DMS53 treated with DMSO at 0.1 percent for 48 hours (cell line): ENCODE results near the gene AP3S1.
"Not testable (repeated sequence)": the region's sequence is repeated elsewhere in the genome, so short reads cannot be mapped to it uniquely, and the experiment has no call there.

ENCODE experiments used
- DNase-seq: peaks from one replicate; lab custom pipeline; 2025; ENCODE audit not compliant: unreplicated experiment; lab: John Stamatoyannopoulos, UW

AP3S1 gene

DNA sequence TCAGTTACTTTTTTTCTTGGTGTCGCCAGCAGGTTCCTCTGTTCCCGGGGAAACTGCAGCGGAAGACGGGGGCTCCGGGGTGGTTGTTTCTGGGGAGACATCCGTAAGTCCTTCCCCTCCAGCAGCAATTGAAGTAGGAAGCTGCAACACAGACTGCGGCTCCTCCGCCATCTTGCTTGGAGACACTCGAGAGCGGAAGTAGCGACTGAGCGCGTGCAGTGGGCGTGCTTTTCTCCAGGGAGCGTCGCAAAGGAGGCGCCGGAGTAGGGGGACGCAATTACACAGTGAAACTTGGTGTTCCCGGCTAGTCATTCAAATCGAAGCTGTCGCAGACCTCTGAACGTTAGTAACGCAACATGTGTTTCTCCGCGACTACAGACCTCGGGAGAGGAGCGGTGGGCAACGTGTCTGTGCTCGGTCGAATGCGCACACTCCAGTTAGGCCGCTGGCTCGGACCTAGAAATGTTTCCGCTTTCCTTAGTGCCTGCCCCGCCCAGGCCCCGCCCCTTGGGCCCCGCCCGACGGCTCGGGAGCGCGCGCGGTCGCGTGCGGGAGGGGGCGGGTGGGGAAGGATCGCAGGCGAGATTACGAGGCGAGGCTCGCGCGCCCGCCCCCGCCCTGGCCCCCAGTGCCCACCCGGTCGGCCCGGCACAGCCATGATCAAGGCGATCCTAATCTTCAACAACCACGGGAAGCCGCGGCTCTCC lies at the start of gene AP3S1, which contains the start of gene ATG12:
Gene AP3S1 (plus strand): TSS at position 554 of the 707 bp plus-strand sequence. CDS start 103 bp downstream, at position 657.
Gene ATG12 (minus strand): TSS at position 184 of the 707 bp plus-strand sequence. CDS start 13 bp downstream, at position 171.
- DNase-seq: peak; percentile 89

DNA sequence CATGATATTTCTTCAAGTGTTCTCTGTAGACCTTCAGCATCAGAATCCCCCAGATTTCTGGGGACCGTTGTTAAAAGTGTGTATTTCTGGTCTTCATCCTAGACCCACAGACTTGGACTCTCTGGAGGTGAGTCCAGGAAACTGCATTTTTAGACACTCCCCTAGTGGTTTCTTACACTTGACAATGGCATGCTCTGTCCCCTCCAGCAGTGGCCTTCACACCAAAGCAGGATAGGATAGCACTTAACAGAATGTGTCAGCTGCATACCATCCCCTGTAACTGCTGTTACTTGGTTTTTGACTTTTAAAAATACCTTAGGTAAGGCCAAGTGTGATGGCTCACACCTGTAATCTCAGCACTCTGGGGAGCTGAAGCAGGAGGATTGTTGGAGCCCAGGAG lies 46.0 kb upstream of the AP3S1 start:
- DNase-seq: no peak

DNA sequence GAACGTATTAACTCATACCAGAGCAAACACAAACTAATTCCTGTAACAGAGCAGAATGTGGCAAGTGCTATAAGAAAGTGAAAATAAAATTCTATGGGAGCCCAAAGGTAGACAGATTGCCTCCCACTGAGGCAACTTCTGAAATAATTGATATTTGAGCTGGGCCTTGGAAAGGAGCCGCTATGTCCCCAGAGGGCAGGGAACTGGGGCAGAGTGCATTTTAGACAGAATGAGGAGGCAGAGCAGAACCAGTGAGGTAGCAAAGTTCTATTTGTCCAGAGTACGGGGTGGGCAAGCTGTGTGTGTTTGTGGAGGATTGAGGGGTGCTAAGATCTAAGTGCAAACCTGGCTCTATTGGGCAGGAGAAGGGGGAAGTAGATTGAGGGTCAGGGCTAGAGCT lies 45.1 kb upstream of the AP3S1 start:
- no peak for DNase-seq

DNA sequence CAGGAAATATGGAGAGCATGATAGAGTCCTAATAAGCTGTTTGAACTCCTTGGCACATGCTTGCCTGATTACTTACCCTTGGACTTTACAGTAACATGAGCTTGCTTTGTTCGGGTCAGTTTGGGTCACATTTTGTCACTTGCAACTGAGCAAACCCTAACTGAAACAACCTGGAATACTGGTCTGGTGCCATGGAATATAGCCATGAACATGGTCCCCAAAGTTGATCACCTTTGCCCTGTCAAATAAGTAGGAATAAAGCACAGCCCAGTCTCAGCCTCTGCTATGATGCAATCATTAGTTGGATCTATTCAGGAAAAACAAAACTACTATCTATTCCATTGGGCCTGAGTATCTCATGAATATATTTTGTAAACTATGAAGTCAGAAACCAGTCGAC lies 43.5 kb upstream of the AP3S1 start:
- DNase-seq: no peak

DNA sequence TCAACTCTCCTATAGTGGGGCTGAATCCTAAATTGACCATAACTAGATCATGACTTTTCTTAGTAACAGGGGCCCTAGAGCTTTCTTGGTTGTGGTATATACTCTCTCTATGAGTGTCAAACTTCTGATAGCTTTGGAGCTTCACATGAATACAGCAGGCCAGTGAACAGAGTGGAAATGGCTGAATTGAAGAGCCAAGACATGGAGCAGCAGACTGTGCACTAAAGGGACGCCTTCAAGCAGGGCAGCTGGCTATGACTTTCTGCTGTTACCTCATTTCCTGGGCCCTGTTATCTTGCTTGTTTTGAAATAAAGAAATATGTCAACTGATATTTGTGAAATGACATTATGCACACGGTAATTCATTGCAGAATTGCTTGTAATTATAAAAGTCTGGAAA lies 41.6 kb upstream of the AP3S1 start:
- no peak for DNase-seq

DNA sequence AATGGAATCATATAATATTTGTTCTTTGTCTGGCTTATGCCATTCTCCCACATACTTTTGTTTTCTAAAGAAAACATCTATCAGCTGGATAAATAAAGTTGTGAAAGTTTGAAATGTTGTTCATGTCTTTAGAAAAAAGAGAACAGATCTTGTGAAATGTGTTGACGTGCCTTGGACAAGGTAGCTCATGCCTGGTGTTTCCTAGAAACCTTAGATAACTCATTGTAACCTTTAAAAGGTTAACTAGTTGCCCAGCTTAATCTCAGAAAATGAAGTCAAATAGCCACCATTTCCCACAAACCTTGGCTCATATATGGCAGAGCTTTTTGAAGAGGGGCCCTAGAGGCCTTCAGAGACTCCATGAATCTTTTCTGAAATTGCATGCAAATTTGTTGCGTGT lies 40.6 kb upstream of the AP3S1 start:
- no peak for DNase-seq

DNA sequence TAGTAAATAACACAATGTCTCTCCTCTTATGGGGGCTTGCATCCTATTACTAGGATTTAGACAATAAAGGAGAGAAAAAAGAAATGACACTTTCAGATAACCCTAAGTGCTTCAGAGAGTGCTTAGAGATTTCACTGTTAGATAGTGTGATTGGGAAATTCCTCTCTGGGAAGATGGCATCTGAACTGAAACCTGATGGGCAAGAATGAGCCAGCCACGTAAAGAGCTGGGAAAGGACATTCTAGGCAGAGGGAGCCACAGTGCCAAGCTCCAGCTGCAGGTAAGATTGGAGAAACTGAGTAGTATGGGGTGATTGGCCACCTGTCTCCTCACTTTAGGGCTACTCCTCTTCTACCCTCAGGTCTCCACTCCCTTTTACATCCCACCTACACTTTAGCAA lies 39.8 kb upstream of the AP3S1 start:
- no peak for DNase-seq

DNA sequence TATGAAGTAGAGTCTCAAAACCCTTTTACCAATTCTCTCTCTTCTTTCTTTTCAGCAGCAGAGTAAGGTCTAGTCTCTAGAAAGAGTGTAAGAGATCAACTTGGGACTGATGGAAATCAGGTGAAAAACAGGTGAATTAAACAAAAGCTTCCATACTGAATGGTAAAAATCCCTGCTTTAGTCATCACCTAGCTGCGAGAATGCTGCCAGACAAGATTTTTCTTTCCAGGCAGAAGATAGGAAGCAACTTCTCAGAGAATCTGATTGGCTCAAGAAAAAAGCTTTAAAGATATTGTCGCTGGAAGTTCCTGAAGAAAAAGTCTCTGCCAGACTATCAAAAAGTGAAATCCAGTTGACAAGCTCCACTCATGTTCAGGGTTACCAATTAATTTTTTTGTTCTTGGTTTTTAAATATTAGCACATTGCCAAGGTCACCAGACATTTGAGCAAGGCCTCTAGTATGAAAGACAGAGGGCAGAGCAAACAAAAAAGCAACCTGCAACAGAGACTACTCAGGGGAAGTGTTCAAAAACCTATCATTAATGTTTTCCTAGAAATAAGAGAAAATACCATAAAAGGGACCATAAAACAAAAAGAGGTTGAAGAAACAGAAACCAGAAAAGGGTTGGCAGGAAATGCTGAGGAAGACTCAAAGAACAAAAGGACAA lies 34.6 kb upstream of the AP3S1 start:
- no peak for DNase-seq

DNA sequence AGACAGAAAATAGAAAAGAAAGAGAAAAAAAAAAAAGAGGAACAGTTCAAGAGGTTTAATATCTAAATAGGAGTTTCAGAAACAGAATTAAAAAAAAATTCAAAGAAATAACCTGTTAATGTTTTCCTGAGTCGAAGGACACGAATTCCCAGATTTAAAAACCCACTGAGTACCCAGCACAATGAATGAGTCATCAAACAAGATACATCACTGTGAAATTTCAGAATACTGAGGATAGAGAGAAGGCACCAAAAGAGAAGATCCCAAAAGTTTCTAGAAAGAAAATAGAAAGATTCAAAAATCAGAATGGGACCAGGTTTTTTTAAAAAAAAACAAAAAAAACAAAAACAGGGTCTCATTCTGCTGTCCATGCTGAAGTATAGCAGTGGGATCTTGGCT lies 34.1 kb upstream of the AP3S1 start:
- DNase-seq: no peak

DNA sequence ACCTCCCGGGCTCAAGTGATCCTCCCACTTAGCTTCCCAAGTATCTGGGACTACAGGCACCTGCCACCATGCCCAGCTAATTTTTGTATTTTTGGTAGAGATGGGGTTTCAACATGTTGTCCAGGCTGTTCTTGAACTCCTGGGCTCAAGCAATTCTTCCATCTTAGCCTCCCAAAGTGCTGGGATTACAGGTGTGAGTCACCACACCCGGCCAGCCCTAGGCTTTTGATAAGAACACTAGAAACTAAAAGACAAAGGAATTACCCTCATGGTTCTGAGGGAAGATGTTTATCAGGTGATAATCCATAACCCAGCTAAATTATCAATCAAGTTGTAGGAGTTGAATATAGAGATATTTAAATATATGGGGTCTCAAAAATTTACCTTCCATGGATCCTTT lies 33.7 kb upstream of the AP3S1 start:
- not testable (repeated sequence) for DNase-seq

DNA sequence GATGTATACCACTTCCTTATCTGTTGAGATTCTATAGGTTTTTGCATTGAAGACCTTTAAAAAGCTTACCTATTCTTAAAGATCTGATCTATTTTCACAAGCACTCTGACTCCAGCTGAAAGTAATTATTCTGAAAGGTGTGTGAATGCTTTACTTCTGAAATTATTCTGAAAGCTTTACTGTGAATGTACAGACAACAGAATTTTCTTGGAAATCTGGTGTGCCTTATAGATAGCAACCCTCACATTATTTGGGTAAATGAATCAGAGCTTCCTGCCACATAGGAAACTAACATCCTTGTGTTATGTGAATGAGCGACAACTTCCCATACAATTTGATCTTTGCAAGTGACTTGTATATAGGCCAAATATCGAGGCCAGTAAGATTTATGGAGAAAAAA lies 31.8 kb upstream of the AP3S1 start:
- no peak for DNase-seq

DNA sequence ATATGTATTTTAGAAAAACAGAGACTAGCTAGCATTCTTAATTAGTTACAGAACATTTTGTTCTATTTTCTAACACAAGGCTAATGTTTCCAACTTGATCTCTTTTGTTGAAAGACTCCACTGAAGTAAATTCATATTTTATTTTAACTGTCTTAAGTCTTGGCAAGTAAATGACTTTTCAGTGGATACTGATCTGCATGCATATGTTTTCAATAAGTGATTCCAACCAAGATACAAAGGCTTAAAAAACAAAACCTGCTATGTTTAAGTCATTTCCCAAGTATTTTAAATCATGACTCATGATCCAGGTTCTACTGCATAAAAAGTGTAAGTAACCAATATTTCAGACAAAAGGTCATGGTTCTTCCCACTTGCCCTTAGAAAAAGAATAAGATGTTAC lies 31.0 kb upstream of the AP3S1 start:
- DNase-seq: no peak

DNA sequence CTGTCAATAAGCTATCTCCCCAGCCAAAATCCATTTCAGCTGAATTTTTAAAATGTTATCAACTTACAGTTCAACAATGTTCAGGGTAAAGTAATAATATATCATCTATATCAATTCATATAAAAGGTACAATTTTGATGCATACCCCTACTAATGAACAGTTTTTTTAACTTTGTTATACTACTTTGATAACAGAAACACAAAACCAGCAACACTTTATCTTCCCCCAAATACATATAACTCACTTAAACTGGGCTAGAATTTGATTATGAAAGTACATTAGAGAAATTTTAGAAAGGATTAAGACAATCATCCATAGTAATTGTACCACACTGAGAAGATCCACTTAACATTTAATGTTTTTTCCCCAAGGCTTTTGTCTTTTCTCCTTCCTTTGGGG lies 30.3 kb upstream of the AP3S1 start:
- no peak for DNase-seq

DNA sequence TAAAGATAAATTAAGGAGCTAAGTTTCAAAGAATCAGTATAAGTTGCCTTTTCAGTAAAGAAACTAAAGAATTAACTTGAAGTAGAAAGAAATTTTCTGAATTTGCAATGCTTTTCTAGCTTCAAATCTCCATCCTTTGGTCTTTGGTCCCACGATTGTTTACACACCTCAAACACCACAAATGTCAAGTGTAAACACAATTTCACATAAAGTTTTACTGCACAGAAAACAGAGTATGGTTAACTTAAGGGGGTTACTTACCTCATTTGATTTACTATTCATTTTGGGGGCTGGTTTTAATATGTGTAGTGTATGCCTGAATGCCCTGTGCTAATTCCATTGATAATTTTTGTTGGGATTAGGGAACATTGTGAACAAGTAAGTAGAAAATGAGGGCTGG lies 29.4 kb upstream of the AP3S1 start:
- DNase-seq: no peak

DNA sequence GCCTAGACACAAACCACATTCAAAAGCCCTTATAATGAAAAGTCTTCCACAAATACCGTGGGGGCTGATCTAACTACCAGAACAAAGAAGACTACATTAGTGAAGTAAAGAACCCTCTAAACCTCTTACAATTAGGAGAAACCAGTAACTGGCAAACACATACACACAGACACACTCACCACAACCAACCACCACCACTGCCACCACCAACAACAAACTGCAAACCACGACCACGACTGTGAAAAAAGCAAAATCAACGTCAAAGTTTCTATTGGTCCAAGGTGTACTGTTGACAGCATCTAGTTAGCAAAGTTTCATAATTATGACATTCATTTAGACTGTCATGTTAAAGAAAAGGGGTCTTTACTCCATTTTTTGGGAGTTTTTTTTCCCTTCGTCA lies 28.0 kb upstream of the AP3S1 start:
- no peak for DNase-seq

DNA sequence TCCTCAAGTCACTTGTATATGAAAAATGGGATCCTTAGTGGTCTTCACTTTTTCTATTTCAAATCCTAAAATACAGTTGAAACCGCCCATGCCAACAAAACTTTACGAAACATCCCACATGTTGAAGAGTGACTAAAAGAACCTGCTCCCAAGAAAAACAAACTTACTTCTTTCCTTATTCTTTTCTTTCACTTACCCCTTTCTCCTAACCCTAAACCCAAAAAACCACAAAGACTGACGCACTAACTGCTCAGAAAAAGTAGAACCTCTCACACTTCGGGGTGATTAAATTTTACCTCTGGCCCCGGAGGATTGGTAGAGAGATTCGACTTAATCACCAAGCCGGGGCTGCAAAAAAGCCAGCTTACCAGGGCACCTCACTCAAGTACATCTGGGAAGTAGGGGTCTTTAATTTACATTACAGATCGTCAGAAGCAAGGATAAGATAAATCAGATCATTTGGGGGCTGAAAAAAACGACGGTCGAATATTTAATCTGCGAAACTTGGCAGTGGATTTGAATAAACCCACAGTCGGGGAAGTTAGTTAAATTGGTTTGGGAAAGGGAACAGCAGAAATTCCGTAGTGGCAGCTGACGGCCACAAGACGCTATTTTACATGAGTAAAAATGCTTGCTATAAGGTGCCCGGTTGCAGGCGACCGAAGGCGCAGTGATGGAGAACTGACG lies 26.6 kb upstream of the AP3S1 start:
- DNase-seq: no peak

DNA sequence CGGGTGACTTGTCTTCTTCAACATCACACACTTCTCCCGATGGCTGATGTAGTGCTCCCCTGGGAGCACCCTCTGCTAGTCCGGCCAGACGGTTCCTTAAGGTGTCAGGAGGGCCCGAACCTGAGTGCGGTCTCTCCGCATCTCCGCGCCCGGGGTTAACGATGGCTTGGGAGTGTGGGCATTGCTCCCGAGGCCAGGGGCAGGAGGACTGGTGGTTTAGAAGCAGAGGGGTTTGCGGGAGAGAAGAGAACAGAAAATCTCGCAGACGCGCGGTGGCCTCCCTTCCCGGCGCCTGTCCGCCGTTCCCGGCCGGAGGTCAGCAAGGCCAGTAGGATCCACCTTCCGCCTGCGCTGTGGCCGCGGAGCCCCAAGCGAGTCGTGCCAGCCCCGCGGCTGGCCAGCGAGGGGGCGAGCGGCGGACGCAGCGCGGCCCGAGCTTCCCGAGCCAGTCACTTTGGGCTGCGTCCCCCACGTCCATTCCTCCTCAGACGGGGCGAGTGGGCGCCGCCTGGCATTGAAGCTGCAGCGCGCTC lies 26.0 kb upstream of the AP3S1 start:
- DNase-seq: no peak

DNA sequence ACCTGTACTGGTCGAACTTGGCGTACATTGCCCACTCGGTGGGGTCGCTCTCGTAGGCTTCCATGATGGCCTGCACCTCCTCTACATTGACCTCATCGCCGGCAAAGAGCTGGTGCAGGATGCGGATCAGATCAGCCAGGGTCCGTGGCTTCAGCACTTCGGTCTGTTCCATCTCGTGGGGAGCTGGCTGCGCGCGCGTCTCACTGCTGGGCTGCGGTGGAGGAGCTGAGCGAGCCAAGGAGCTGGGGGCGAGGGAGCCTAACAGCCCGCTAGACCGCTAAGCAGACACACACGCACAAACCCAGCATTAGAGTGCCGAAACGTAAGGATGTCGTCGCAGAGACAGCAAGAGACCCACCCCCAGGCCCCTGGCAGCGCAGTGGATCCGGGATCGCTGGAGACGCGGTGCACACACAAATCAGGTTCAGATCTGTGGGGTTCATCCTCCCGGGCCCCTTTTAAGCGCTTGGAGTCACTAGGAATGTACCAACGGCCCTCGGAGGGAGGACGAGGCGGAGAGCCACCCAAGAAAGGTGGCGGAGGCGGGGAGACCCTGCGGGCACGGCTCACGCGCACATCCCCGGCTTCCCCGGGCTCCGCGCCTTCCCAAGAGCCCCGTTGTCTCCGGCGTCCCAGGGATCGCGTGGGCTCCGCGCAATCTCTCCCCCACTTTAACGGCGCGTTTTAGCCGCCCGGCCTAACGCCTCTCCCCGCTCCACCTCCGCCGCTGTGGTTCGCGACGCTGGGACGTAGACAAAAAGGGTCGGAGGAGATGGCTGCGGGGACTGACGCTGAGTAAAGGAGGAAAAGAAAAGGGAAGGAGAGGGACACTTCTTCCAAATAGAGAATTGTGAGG lies 25.3 kb upstream of the AP3S1 start, which contains the start of gene CDO1:
Gene CDO1 (minus strand): TSS at position 434 of the 856 bp plus-strand sequence. CDS start 262 bp downstream, at position 172.
- DNase-seq: no peak

DNA sequence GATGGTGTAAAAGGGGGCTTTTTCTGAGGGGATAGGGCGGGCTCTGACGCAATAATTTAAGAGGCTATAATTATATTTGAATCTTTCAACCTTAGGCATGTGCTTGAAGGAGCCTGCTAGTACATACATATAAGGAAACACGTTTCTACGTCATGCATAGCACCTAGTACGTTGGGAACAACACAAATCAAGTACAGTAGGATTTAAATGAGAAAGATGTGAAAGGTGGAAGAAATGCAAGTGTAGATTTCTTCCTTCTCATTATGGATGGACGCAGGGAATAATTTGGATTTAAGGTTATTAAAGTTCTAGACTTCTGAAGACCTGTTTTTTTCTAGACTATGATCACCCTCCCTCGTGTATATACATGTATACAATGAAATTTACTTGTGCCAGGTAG lies 24.3 kb upstream of the AP3S1 start:
- DNase-seq: no peak

DNA sequence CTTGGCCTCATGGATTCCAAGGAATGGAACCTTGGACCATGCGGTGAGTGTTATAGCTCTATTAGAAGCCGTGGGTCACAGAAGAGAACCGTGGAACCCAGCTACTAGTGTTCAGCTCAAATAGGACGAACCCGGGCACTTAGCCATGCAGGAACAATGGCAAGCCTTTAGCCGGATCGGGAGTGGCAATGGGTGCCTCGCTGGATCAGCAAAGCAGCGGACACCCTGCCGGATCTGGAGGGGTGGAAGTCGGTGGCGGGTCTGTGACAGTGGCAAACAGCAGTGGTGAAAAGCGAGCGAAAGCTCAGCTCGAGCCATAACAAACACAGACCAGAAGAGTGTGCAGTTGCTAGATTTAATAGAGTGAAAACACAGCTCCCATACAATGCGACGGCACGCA lies 22.9 kb upstream of the AP3S1 start:
- no peak for DNase-seq

DNA sequence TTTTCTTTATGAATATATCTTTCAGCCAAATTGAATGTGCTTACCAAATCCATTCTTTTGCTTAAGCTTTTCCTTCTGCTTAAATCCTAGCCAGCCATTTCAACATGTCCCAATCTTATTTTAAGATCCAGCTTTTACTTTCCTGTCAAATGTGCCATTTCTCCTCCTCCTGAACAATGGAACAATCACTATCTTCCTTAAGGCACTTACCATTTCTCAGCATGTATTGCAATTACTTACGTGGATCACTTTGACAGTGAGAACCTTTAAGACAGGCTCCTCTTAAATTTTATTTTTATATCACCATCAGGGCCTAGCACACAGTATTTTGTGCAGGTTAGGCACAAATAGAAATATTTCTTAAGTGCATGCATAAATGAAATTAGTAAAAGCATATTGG lies 20.9 kb upstream of the AP3S1 start:
- DNase-seq: no peak
